ENCODE results near the gene ZNF275. TPM values are rescaled to one million over a fixed set of nuclear protein-coding genes. Genes with fewer than 3 reads are reported as not detected.

Gene ZNF275
- total and polyA plus RNA-seq, 2 of the 8 experiments (the other 6 are each of a cell fraction or from before 2014, with no cell fraction given) = 8.2 to 9.1 TPM

DNA sequence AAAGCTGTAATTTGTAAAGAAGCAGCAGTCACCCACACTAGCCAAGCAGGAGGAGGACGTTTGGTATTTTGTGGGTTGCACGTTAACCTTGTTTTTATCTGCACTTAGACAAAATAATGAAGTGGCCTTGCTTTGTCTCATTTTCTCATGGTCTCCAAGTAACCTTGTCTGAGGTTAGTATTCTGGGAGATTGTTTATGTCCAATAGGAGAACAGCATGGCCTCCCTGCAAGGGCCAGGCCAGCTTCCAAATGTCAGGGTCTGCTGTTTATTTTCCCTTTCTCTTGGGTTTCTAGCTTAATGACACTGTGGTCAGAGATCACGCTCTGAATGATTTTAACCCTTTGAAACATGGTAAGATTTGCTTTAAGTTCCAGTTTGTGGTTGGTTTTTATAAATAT lies 37.3 kb downstream of the ZNF275 start:
- H3K4ac ChIP-seq (replicated peaks; ENCODE audit: insufficient read length, low read depth, low read length) = no peak overlapping the region
- no peaks in the 10 kb centered on the region for H3K27me3 ChIP-seq (replicated peaks in 1 of 4; ENCODE audit: control insufficient read depth in 3 of 4, extremely low read depth in 1 of 4, insufficient read depth in 3 of 4, low read length in 3 of 4)
- TF ChIP-seq BACH1 (IDR thresholded peaks at IDR 0.05; ENCODE audit: low read length) = no peak
- TF ChIP-seq TAF7 (optimal IDR thresholded peaks at IDR 0.05; ENCODE audit: borderline replicate concordance, low read depth, low read length) = no peak
- no peak for TF ChIP-seq MAX (IDR thresholded peaks at IDR 0.05)
- TF ChIP-seq SP4 (IDR thresholded peaks at IDR 0.05; ENCODE audit: low read length) = no peak
- TF ChIP-seq RNF2 (IDR thresholded peaks at IDR 0.05; ENCODE audit: borderline replicate concordance, low read depth, low read length, missing control alignments, poor library complexity, severe bottlenecking) = no peak
- no peak for TF ChIP-seq BRCA1 (IDR thresholded peaks at IDR 0.05; ENCODE audit: low read depth, low read length)
- TF ChIP-seq KDM1A (IDR thresholded peaks at IDR 0.05; ENCODE audit: borderline replicate concordance, low read length) = no peak
- no peak for TF ChIP-seq TEAD4 (IDR thresholded peaks at IDR 0.05; ENCODE audit: low read depth, low read length)
- TF ChIP-seq ZNF274 (IDR thresholded peaks at IDR 0.05; ENCODE audit: borderline replicate concordance, extremely low read depth, low read length) = no peak
- H3K4me3 ChIP-seq (ENCODE audit: extremely low read depth in 1 of 4, insufficient read depth in 2 of 4, low read depth in 3 of 4, low read length in 4 of 4) = no peak overlapping the region
- no peak overlapping the region for H2BK15ac ChIP-seq (ENCODE audit: low read length)
- H3K23ac ChIP-seq (ENCODE audit: insufficient read length) = no peak overlapping the region
- H3K4me2 ChIP-seq (ENCODE audit: insufficient read depth in 1 of 2, low read depth in 2 of 2, low read length in 2 of 2) = no peak overlapping the region
- H2BK12ac ChIP-seq (ENCODE audit: low read depth, low read length) = no peak overlapping the region
- POLR2A ChIA-PET (ENCODE audit: partially characterized antibody) = no interaction called here
- H3K4me1 ChIP-seq (replicated peaks in 1 of 4; ENCODE audit: control insufficient read depth in 3 of 4, insufficient read depth in 4 of 4, low read length in 3 of 4) = peaks cover 0 to 3% (median 0%) of the 10 kb centered on the region in 4 experiments; a peak in 1 of 7 replicates
- H2BK20ac ChIP-seq (ENCODE audit: low read length) = no peak overlapping the region
- no peak overlapping the region for H3K56ac ChIP-seq (replicated peaks; ENCODE audit: insufficient read length, low read depth, low read length)
- DNase-seq (ENCODE audit: low read depth in 1 of 2, low spot score in 2 of 2) (no peak), FAIRE-seq (no peak)
- no peak overlapping the region for H3K18ac ChIP-seq (ENCODE audit: extremely low read depth, low read length)
- 93% methylated on average over 1 of the region's 3 CpGs; no CpG with 5 or more reads in 1 of the 2 experiments for WGBS, 2 experiments (ENCODE audit: extremely low coverage in 1 of 2, insufficient coverage in 1 of 2, insufficient read length in 1 of 2, insufficient replicate concordance in 2 of 2, low coverage in 1 of 2, low lambda C conversion rate in 2 of 2, missing lambda C conversion rate in 1 of 2)
- no peak overlapping the region for H2BK120ac ChIP-seq (replicated peaks; ENCODE audit: low read depth, low read length)
- no peaks in the 10 kb centered on the region for H3K79me1 ChIP-seq (ENCODE audit: low read depth, low read length)
- CTCF ChIA-PET (ENCODE audit: partially characterized antibody) = no interaction called here
- H4K8ac ChIP-seq (ENCODE audit: extremely low read depth, insufficient read depth, low read length) = no peak overlapping the region
- no peaks in the 10 kb centered on the region for H3K9me3 ChIP-seq (ENCODE audit: insufficient read depth in 2 of 2, low read depth in 1 of 2, low read length in 1 of 2)
- H2BK5ac ChIP-seq (ENCODE audit: low read depth, low read length) = no peak overlapping the region
- no peak overlapping the region for H2AFZ ChIP-seq (ENCODE audit: low read length)
- H3K27ac ChIP-seq (ENCODE audit: low read depth, low read length) = no peak overlapping the region
- no peaks in the 10 kb centered on the region for H4K20me1 ChIP-seq (replicated peaks in 1 of 2; ENCODE audit: control insufficient read depth in 1 of 2, insufficient read depth in 2 of 2, low read length in 2 of 2)
- H3K79me2 ChIP-seq (ENCODE audit: control insufficient read depth in 1 of 2, insufficient read depth in 2 of 2, low read length in 2 of 2) = no peaks in the 10 kb centered on the region
- H2AK5ac ChIP-seq (ENCODE audit: low read depth, low read length) = no peak overlapping the region
- no peak overlapping the region for H3K9ac ChIP-seq (replicated peaks in 1 of 4; ENCODE audit: extremely low read depth in 1 of 4, low read depth in 3 of 4, low read length in 3 of 4)
- no peak overlapping the region for H4K91ac ChIP-seq (replicated peaks; ENCODE audit: insufficient read length, low read length)
- H3K23me2 ChIP-seq (ENCODE audit: low read depth, low read length) = no peaks in the 10 kb centered on the region
- no peaks in the 10 kb centered on the region for H3K36me3 ChIP-seq (ENCODE audit: control insufficient read depth in 2 of 4, insufficient read depth in 4 of 4, low read length in 3 of 4)
- no peak overlapping the region for H4K5ac ChIP-seq (ENCODE audit: insufficient read length, low read depth, low read length)
- H3K14ac ChIP-seq (ENCODE audit: insufficient read length) = no peak overlapping the region

Measured in H1 (cell line).